Nephron progenitor cell (in vitro differentiated cells): ENCODE results near the gene ZDHHC8.
A peak's percentile ranks its signal among the peaks of the same experiment; 100 is the strongest.

Experiments
- DNase-seq: peaks from one replicate; pipeline ENCODE4 v3.0.0; 2021
- H3K27ac Mint-ChIP-seq: 2 replicates; pipeline ENCODE4 v1.8.0; 2021; ENCODE audit warnings: mild to moderate bottlenecking, moderate library complexity, mixed read lengths
- H3K27me3 Mint-ChIP-seq: 2 replicates; pipeline ENCODE4 v1.8.0; 2021; ENCODE audit warnings: mild to moderate bottlenecking, low read depth, mixed read lengths; ENCODE audit not compliant: poor library complexity
- H3K36me3 Mint-ChIP-seq: 2 replicates; pipeline ENCODE4 v1.8.0; 2021; ENCODE audit warnings: low read depth, mixed read lengths
- H3K4me1 Mint-ChIP-seq: 2 replicates; pipeline ENCODE4 v1.8.0; 2021; ENCODE audit warnings: mixed read lengths
- H3K4me3 Mint-ChIP-seq: 2 replicates; pipeline ENCODE4 v1.8.0; 2021; ENCODE audit warnings: mild to moderate bottlenecking, moderate library complexity, mixed read lengths
- H3K9me3 Mint-ChIP-seq: 2 replicates; pipeline ENCODE4 v1.8.0; 2021; ENCODE audit warnings: mild to moderate bottlenecking, moderate library complexity, mixed read lengths
- CTCF ChIP-seq: fragments of 200-600 bp; sonication (generic); IDR thresholded peaks from 2 replicates; pipeline ENCODE4 v1.5.0; 2021; ENCODE audit warnings: antibody characterized with exemption

ZDHHC8 gene

GRCh38 chr22:20117633-20118299 lies 13.8 kb upstream of the ZDHHC8 start:
- Mint-ChIP-seq H3K27ac (peak overlapping the region; percentile 87), H3K4me1 (peaks cover 40% of the 10 kb centered on the region)
- DNase-seq = peak; percentile 42

GRCh38 chr22:20118300-20119020 lies 13.1 kb upstream of the ZDHHC8 start:
- peaks cover 40% of the 10 kb centered on the region for H3K4me1 Mint-ChIP-seq
- no peak for TF ChIP-seq CTCF
- H3K27ac Mint-ChIP-seq = peak overlapping the region; percentile 87
- peaks cover 42% of the 10 kb centered on the region for H3K36me3 Mint-ChIP-seq
- peak overlapping the region; percentile 89 for H3K4me3 Mint-ChIP-seq
- peak; percentile 27 for DNase-seq
- H3K27me3 Mint-ChIP-seq = no peaks in the 10 kb centered on the region
- no peaks in the 10 kb centered on the region for H3K9me3 Mint-ChIP-seq

More at GRCh38 chr22:20117633-20118299, 13.8 kb upstream of the ZDHHC8 start:
- peaks cover 42% of the 10 kb centered on the region for H3K36me3 Mint-ChIP-seq
- H3K9me3 Mint-ChIP-seq = no peaks in the 10 kb centered on the region
- no peak for TF ChIP-seq CTCF
- H3K4me3 Mint-ChIP-seq = peak overlapping the region; percentile 89
- no peaks in the 10 kb centered on the region for H3K27me3 Mint-ChIP-seq

- H3K27me3 Mint-ChIP-seq = no peaks in the 10 kb centered on the region
- DNase-seq = no peak
- no peaks in the 10 kb centered on the region for H3K9me3 Mint-ChIP-seq
- H3K36me3 Mint-ChIP-seq = peaks cover 49% of the 10 kb centered on the region
- no peak for TF ChIP-seq CTCF
- H3K27ac Mint-ChIP-seq = no peak overlapping the region
- H3K4me3 Mint-ChIP-seq = no peak overlapping the region
- peaks cover 34% of the 10 kb centered on the region for H3K4me1 Mint-ChIP-seq
Measured at GRCh38 chr22:20121856-20122415, 9.7 kb upstream of the ZDHHC8 start.

GRCh38 chr22:20123366-20124082 lies 8.1 kb upstream of the ZDHHC8 start:
- H3K4me1 Mint-ChIP-seq = peaks cover 30% of the 10 kb centered on the region
- H3K9me3 Mint-ChIP-seq = no peaks in the 10 kb centered on the region
- H3K36me3 Mint-ChIP-seq = peaks cover 62% of the 10 kb centered on the region
- no peak overlapping the region for H3K4me3 Mint-ChIP-seq
- no peak for DNase-seq
- no peak for TF ChIP-seq CTCF
- H3K27me3 Mint-ChIP-seq = peaks cover 3% of the 10 kb centered on the region
- H3K27ac Mint-ChIP-seq = peak overlapping the region; percentile 93

- no peak for DNase-seq
- Mint-ChIP-seq H3K4me1 (peaks cover 23% of the 10 kb centered on the region), H3K4me3 (no peak overlapping the region), H3K27me3 (peaks cover 3% of the 10 kb centered on the region), H3K9me3 (no peaks in the 10 kb centered on the region), H3K36me3 (peaks cover 56% of the 10 kb centered on the region), H3K27ac (peak overlapping the region; percentile 93)
- no peak for TF ChIP-seq CTCF
Measured at GRCh38 chr22:20124083-20124787, 7.4 kb upstream of the ZDHHC8 start.
